ENCODE data around the gene MAP2K5. TPM values are rescaled to one million over a fixed set of nuclear protein-coding genes. Genes with fewer than 3 reads are reported as not detected.
A peak's percentile ranks its signal among the peaks of the same experiment; 100 is the strongest.

The MAP2K5 gene
- total RNA-seq, 1 donor from 2014 or later = 6.8 TPM

- DNase-seq = no peak
Observed at GRCh38 chr15:67785431-67785830, 242.9 kb downstream of the MAP2K5 start.

GRCh38 chr15:67786646-67787045, 244.1 kb downstream of the MAP2K5 start:
- no peak for DNase-seq

- no peak for DNase-seq
Observed at GRCh38 chr15:67788986-67789385, 246.5 kb downstream of the MAP2K5 start.

- DNase-seq = no peak
Observed at GRCh38 chr15:67790610-67791319, 248.3 kb downstream of the MAP2K5 start.

GRCh38 chr15:67792250-67792942, 249.9 kb downstream of the MAP2K5 start:
- no peak for DNase-seq

GRCh38 chr15:67794832-67795574, 252.5 kb downstream of the MAP2K5 start:
- no peak for DNase-seq

GRCh38 chr15:67796196-67797127, 254.0 kb downstream of the MAP2K5 start:
- DNase-seq = peak; percentile 48

- DNase-seq = no peak
Observed at GRCh38 chr15:67799801-67800205, 257.3 kb downstream of the MAP2K5 start.

- DNase-seq = no peak
Observed at GRCh38 chr15:67801142-67801541, 258.6 kb downstream of the MAP2K5 start.

GRCh38 chr15:67801926-67802914, 259.7 kb downstream of the MAP2K5 start:
- DNase-seq = no peak

GRCh38 chr15:67803299-67803698, 260.8 kb downstream of the MAP2K5 start:
- no peak for DNase-seq

GRCh38 chr15:67803996-67804843, 261.7 kb downstream of the MAP2K5 start:
- DNase-seq = peak; percentile 30

GRCh38 chr15:67805008-67805665, 262.6 kb downstream of the MAP2K5 start:
- no peak for DNase-seq

- DNase-seq = no peak
Observed at GRCh38 chr15:67805666-67806516, 263.4 kb downstream of the MAP2K5 start.

- no peak for DNase-seq
Observed at GRCh38 chr15:67806536-67806935, 264.0 kb downstream of the MAP2K5 start.

GRCh38 chr15:67807141-67807540, 264.6 kb downstream of the MAP2K5 start:
- no peak for DNase-seq

GRCh38 chr15:67807836-67808235, 265.3 kb downstream of the MAP2K5 start:
- no peak for DNase-seq

GRCh38 chr15:67808821-67809220, 266.3 kb downstream of the MAP2K5 start:
- no peak for DNase-seq

GRCh38 chr15:67809441-67809840, 266.9 kb downstream of the MAP2K5 start:
- DNase-seq = no peak
